Smooth muscle cell (in vitro differentiated cells): ENCODE data around the gene AK4. TPM values are rescaled to one million over a fixed set of nuclear protein-coding genes. Genes with fewer than 3 reads are reported as not detected.

ENCODE experiments used
- DNase-seq: peaks from one replicate; lab custom pipeline; 2025; ENCODE audit not compliant: unreplicated experiment; lab: John Stamatoyannopoulos, UW
- H2AFZ ChIP-seq: fragments of 200-600 bp; sonication (generic); 2 replicates; pipeline ENCODE4 v1.6.0; 2016; ENCODE audit warnings: antibody characterized with exemption, low read depth, mild to moderate bottlenecking
- H3F3A ChIP-seq: fragments of 200-600 bp; sonication (generic); 2 replicates; pipeline ENCODE4 v1.6.0; 2017; ENCODE audit warnings: antibody characterized with exemption, low read depth
- H3K27ac ChIP-seq: fragments of 200-600 bp; sonication (generic); 2 replicates; pipeline ENCODE4 v1.5.1; 2016; ENCODE audit warnings: low read depth, mild to moderate bottlenecking
- H3K27me3 ChIP-seq: fragments of 200-600 bp; sonication (generic); 2 replicates; pipeline ENCODE4 v1.6.1; 2016; ENCODE audit warnings: low read depth, mild to moderate bottlenecking
- H3K36me3 ChIP-seq: fragments of 200-600 bp; sonication (generic); 2 replicates; pipeline ENCODE4 v1.5.1; 2016; ENCODE audit warnings: low read depth
- H3K4me1 ChIP-seq: fragments of 200-600 bp; sonication (generic); 2 replicates; pipeline ENCODE4 v1.5.1; 2016; ENCODE audit warnings: low read depth
- H3K4me2 ChIP-seq: fragments of 200-600 bp; sonication (generic); 2 replicates; pipeline ENCODE4 v1.6.0; 2016; ENCODE audit warnings: mild to moderate bottlenecking
- H3K4me3 ChIP-seq: fragments of 200-600 bp; sonication (generic); 2 replicates; pipeline ENCODE4 v1.5.1; 2016; ENCODE audit warnings: mild to moderate bottlenecking
- H3K79me2 ChIP-seq: fragments of 200-600 bp; sonication (generic); 2 replicates; pipeline ENCODE4 v1.6.0; 2016; ENCODE audit warnings: low read depth, mild to moderate bottlenecking
- H3K9ac ChIP-seq: fragments of 200-600 bp; sonication (generic); 2 replicates; pipeline ENCODE4 v1.6.0; 2016; ENCODE audit warnings: low read depth
- H3K9me3 ChIP-seq: fragments of 200-600 bp; sonication (generic); replicated peaks from 2 replicates; pipeline ENCODE4 v1.5.1; 2016; ENCODE audit warnings: low read depth
- H4K20me1 ChIP-seq: fragments of 200-600 bp; sonication (generic); 2 replicates; pipeline ENCODE4 v1.6.0; 2016; ENCODE audit warnings: low read depth
- CTCF ChIP-seq: fragments of 200-600 bp; sonication (generic); IDR thresholded peaks from 2 replicates; pipeline ENCODE4 v1.5.1; 2017; ENCODE audit warnings: borderline replicate concordance, mild to moderate bottlenecking, antibody characterized with exemption; ENCODE audit not compliant: insufficient read depth, poor library complexity, severe bottlenecking
- WGBS: methylation state at CpG from one replicate; pipeline ENCODE4 v1.1.7; 2016; ENCODE audit warnings: low lambda C conversion rate; 5-methylcytosine and 5-hydroxymethylcytosine counted together
- polyA plus RNA-seq: library from polyadenylated mRNA; unstranded; fragments of >200 nt; fragmentation: Nextera tagmentation; extraction: Ambion mirVana; gene quantifications from 2 replicates; pipeline ENCODE4 v1.2.1, GENCODE V29; 2016
- total RNA-seq: library from RNA; depleted of rRNA; stranded (reverse); fragments of >200 nt; gene quantifications from 2 replicates; pipeline ENCODE4 v1.2.3, GENCODE V29; 2014

The AK4 gene
- total and polyA plus RNA-seq, 2 experiments from 2014 or later = 52.9 to 61.4 TPM

GRCh38 chr1:65176591-65176990 is 28.6 kb downstream of the AK4 start:
- no peaks in the 10 kb centered on the region for H3F3A ChIP-seq
- TF ChIP-seq CTCF = no peak
- 91% methylated on average over 3 of the region's 3 CpGs for WGBS
- H4K20me1 ChIP-seq = peaks cover 100% of the 10 kb centered on the region
- peaks cover 12% of the 10 kb centered on the region for H3K4me1 ChIP-seq
- no peaks in the 10 kb centered on the region for H3K9me3 ChIP-seq
- peaks cover 37% of the 10 kb centered on the region for H3K79me2 ChIP-seq
- no peaks in the 10 kb centered on the region for H3K27me3 ChIP-seq
- no peak overlapping the region for H2AFZ ChIP-seq
- H3K27ac ChIP-seq = peak overlapping the region; percentile 34
- H3K4me3 ChIP-seq = no peak overlapping the region
- DNase-seq = no peak
- H3K36me3 ChIP-seq = no peaks in the 10 kb centered on the region
- H3K4me2 ChIP-seq = peak overlapping the region; percentile 45
- H3K9ac ChIP-seq = no peak overlapping the region

GRCh38 chr1:65177457-65177856 is 29.5 kb downstream of the AK4 start:
- no peak overlapping the region for H2AFZ ChIP-seq
- peaks cover 12% of the 10 kb centered on the region for H3K4me1 ChIP-seq
- H3K27ac ChIP-seq = peak overlapping the region; percentile 34
- H4K20me1 ChIP-seq = peaks cover 100% of the 10 kb centered on the region
- no peak for DNase-seq
- H3K27me3 ChIP-seq = no peaks in the 10 kb centered on the region
- 42% methylated on average over 4 of the region's 4 CpGs for WGBS
- peak overlapping the region; percentile 45 for H3K4me2 ChIP-seq
- H3K9ac ChIP-seq = no peak overlapping the region
- H3K9me3 ChIP-seq = no peaks in the 10 kb centered on the region
- H3K4me3 ChIP-seq = no peak overlapping the region
- H3F3A ChIP-seq = no peaks in the 10 kb centered on the region
- no peak for TF ChIP-seq CTCF
- H3K79me2 ChIP-seq = peaks cover 35% of the 10 kb centered on the region
- H3K36me3 ChIP-seq = no peaks in the 10 kb centered on the region

GRCh38 chr1:65178235-65178634 is 30.2 kb downstream of the AK4 start:
- H3K4me3 ChIP-seq = no peak overlapping the region
- no peak overlapping the region for H2AFZ ChIP-seq
- TF ChIP-seq CTCF = no peak
- WGBS = 89% methylated on average over 5 of the region's 5 CpGs
- H3K4me1 ChIP-seq = peaks cover 12% of the 10 kb centered on the region
- H3K4me2 ChIP-seq = no peak overlapping the region
- H3F3A ChIP-seq = no peaks in the 10 kb centered on the region
- H3K9ac ChIP-seq = no peak overlapping the region
- peaks cover 37% of the 10 kb centered on the region for H3K79me2 ChIP-seq
- no peak overlapping the region for H3K27ac ChIP-seq
- no peaks in the 10 kb centered on the region for H3K27me3 ChIP-seq
- H4K20me1 ChIP-seq = peaks cover 100% of the 10 kb centered on the region
- DNase-seq = no peak
- no peaks in the 10 kb centered on the region for H3K36me3 ChIP-seq
- H3K9me3 ChIP-seq = no peaks in the 10 kb centered on the region

- Histone ChIP-seq H3K36me3 (no peaks in the 10 kb centered on the region), H3K79me2 (peaks cover 40% of the 10 kb centered on the region), H3K27ac (no peak overlapping the region), H3K4me1 (peaks cover 8% of the 10 kb centered on the region), H3F3A (no peaks in the 10 kb centered on the region), H2AFZ (no peak overlapping the region), H3K9ac (no peak overlapping the region), H3K27me3 (no peaks in the 10 kb centered on the region), H4K20me1 (peaks cover 100% of the 10 kb centered on the region), H3K4me2 (no peak overlapping the region), H3K9me3 (no peaks in the 10 kb centered on the region), H3K4me3 (no peak overlapping the region)
- no peak for DNase-seq
- no peak for TF ChIP-seq CTCF
- WGBS = 83% methylated on average over 1 of the region's 1 CpG
Measured at GRCh38 chr1:65179148-65179547, 31.1 kb downstream of the AK4 start.
